Caco-2 (cell line): Measurements from ENCODE around the gene HELZ. TPM values are rescaled to one million over a fixed set of nuclear protein-coding genes. Genes with fewer than 3 reads are reported as not detected.
A peak's percentile ranks its signal among the peaks of the same experiment; 100 is the strongest.

Source experiments
- BruUV-seq: library from RNA; stranded (reverse); fragments of 400-500 nt; replicated peaks from 2 replicates; lab custom pipeline; 2021; lab: Mats Ljungman, UMichigan
- CTCF ChIA-PET: fragments of 300-600 bp; sonication (Branson Sonifier 250); formaldehyde crosslinking; loops from one replicate; lab custom pipeline; 2022; ENCODE audit warnings: antibody characterized with exemption; lab: Charles Lee
- POLR2A ChIA-PET: fragments of 300-600 bp; sonication (Branson Sonifier 250); formaldehyde crosslinking; loops from one replicate; lab custom pipeline; 2022; ENCODE audit warnings: antibody characterized with exemption; lab: Charles Lee
- DNase-seq, 2 experiments: peaks; one replicate each; pipeline versions ENCODE4 v3.0.0 to v3.0.0-alpha.2; 2020 to 2022
- H3K27me3 ChIP-seq: replicated peaks from 2 replicates; pipeline ENCODE4 v1.6.0; 2011; ENCODE audit warnings: low read length; ENCODE audit not compliant: control insufficient read depth, insufficient read depth
- H3K36me3 ChIP-seq: 2 replicates; pipeline ENCODE4 v1.5.1; 2011; ENCODE audit warnings: low read length; ENCODE audit not compliant: control insufficient read depth, insufficient read depth
- H3K4me1 ChIP-seq: fragments of 250-450 bp; sonication (Bioruptor Pico); 2 replicates; pipeline ENCODE4 v1.5.1; 2020; ENCODE audit warnings: mild to moderate bottlenecking
- H3K4me3 ChIP-seq: 2 replicates; pipeline ENCODE4 v1.5.1; 2011; ENCODE audit warnings: low read depth, mild to moderate bottlenecking, control low read depth, low read length
- H3K9me3 ChIP-seq: fragments of 250-450 bp; sonication (Bioruptor Pico); 2 replicates; pipeline ENCODE4 v1.5.1; 2020; ENCODE audit warnings: mild to moderate bottlenecking, moderate library complexity
- H3K27ac Mint-ChIP-seq: one replicate; pipeline ENCODE4 v1.8.0; 2022; ENCODE audit warnings: mixed read lengths; ENCODE audit not compliant: unreplicated experiment
- H3K27me3 Mint-ChIP-seq: one replicate; pipeline ENCODE4 v1.8.0; 2022; ENCODE audit warnings: mixed read lengths; ENCODE audit not compliant: insufficient read depth, unreplicated experiment
- H3K36me3 Mint-ChIP-seq: one replicate; pipeline ENCODE4 v1.8.0; 2022; ENCODE audit warnings: mild to moderate bottlenecking, mixed read lengths; ENCODE audit not compliant: insufficient read depth, unreplicated experiment
- H3K4me1 Mint-ChIP-seq: one replicate; pipeline ENCODE4 v1.8.0; 2022; ENCODE audit warnings: low read depth, mixed read lengths; ENCODE audit not compliant: unreplicated experiment
- H3K4me3 Mint-ChIP-seq: one replicate; pipeline ENCODE4 v1.8.0; 2022; ENCODE audit warnings: mild to moderate bottlenecking, moderate library complexity, mixed read lengths; ENCODE audit not compliant: unreplicated experiment
- H3K9me3 Mint-ChIP-seq: one replicate; pipeline ENCODE4 v1.8.0; 2022; ENCODE audit warnings: mixed read lengths; ENCODE audit not compliant: unreplicated experiment
- CTCF ChIP-seq, 2 experiments: fragments of 200-600 bp in 1 of 2; IDR thresholded peaks; 1 replicate in 1 of 2; 2 replicates in 1 of 2; pipeline versions ENCODE4 v1.5.1 to v1.8.0; 2011 to 2022; ENCODE audit warnings: antibody characterized with exemption in 1 of 2, control low read depth in 1 of 2, inconsistent platforms in 1 of 2, low read depth in 1 of 2, low read length in 1 of 2, mild to moderate bottlenecking in 1 of 2, moderate library complexity in 1 of 2; ENCODE audit not compliant: insufficient read depth in 1 of 2, severe bottlenecking in 1 of 2, unreplicated experiment in 1 of 2
- intact Hi-C: fragments of 100-400 bp; cut with micrococcal nuclease; formaldehyde crosslinking; loops from one replicate; pipeline ENCODE4 v1.10.0; 2022; ENCODE audit not compliant: unreplicated experiment
- total RNA-seq: library from RNA; stranded (reverse); gene quantifications from 2 replicates; pipeline ENCODE4 v1.2.3, GENCODE V29; 2022

The HELZ gene
- total RNA-seq, 1 experiment from 2014 or later, result 63.8 TPM

GRCh38 chr17:67055041-67055443 lies 190.0 kb downstream of the HELZ start:
- TF ChIP-seq CTCF (IDR thresholded peaks at IDR 0.05; ENCODE audit: insufficient read depth in 1 of 2, low read depth in 1 of 2, low read length in 1 of 2, severe bottlenecking in 1 of 2, unreplicated experiment in 1 of 2), result no peak
- ChIA-PET CTCF (no interaction called here), POLR2A (no interaction called here)
- Mint-ChIP-seq H3K27me3 (no peaks in the 10 kb centered on the region), H3K36me3 (no peaks in the 10 kb centered on the region), H3K4me3 (no peak overlapping the region), H3K9me3 (no peaks in the 10 kb centered on the region), H3K4me1 (no peaks in the 10 kb centered on the region), H3K27ac (no peak overlapping the region)
- Histone ChIP-seq H3K27me3 (no peaks in the 10 kb centered on the region), H3K4me3 (no peak overlapping the region), H3K36me3 (no peaks in the 10 kb centered on the region), H3K9me3 (peaks cover 5% of the 10 kb centered on the region; the same call in 1 of the 2 replicates), H3K4me1 (no peaks in the 10 kb centered on the region)
- DNase-seq, result peak in 1 of 2 experiments; percentile 26
- no TSS peak for BruUV-seq
- intact Hi-C loops, result no loop called here

GRCh38 chr17:67054608-67055007 lies 190.4 kb downstream of the HELZ start:
- Mint-ChIP-seq H3K9me3 (no peaks in the 10 kb centered on the region), H3K27me3 (no peaks in the 10 kb centered on the region), H3K4me3 (no peak overlapping the region), H3K36me3 (no peaks in the 10 kb centered on the region), H3K4me1 (no peaks in the 10 kb centered on the region), H3K27ac (no peak overlapping the region)
- intact Hi-C loops, result no loop called here
- TF ChIP-seq CTCF (IDR thresholded peaks at IDR 0.05; ENCODE audit: insufficient read depth in 1 of 2, low read depth in 1 of 2, low read length in 1 of 2, severe bottlenecking in 1 of 2, unreplicated experiment in 1 of 2), result no peak
- Histone ChIP-seq H3K9me3 (peaks cover 9% of the 10 kb centered on the region), H3K4me1 (no peaks in the 10 kb centered on the region), H3K27me3 (no peaks in the 10 kb centered on the region), H3K36me3 (no peaks in the 10 kb centered on the region), H3K4me3 (no peak overlapping the region)
- BruUV-seq, result no TSS peak
- no peak for DNase-seq
- ChIA-PET POLR2A (no interaction called here), CTCF (no interaction called here)

- Mint-ChIP-seq H3K36me3 (no peaks in the 10 kb centered on the region), H3K27ac (no peak overlapping the region), H3K9me3 (peaks cover 5% of the 10 kb centered on the region), H3K4me1 (no peaks in the 10 kb centered on the region), H3K4me3 (no peak overlapping the region), H3K27me3 (no peaks in the 10 kb centered on the region)
- POLR2A ChIA-PET, result no interaction called here
- no peak for TF ChIP-seq CTCF (IDR thresholded peaks at IDR 0.05; ENCODE audit: insufficient read depth in 1 of 2, low read depth in 1 of 2, low read length in 1 of 2, severe bottlenecking in 1 of 2, unreplicated experiment in 1 of 2)
- CTCF ChIA-PET, result no interaction called here
- no peaks in the 10 kb centered on the region for H3K27me3 ChIP-seq
- no peaks in the 10 kb centered on the region for H3K36me3 ChIP-seq
- peaks cover 13% of the 10 kb centered on the region for H3K9me3 ChIP-seq
- no peak overlapping the region for H3K4me3 ChIP-seq
- no peaks in the 10 kb centered on the region for H3K4me1 ChIP-seq
- BruUV-seq, result no TSS peak
- intact Hi-C loops, result no loop called here
- peak in 1 of 2 experiments; percentile 27 for DNase-seq
Observed at GRCh38 chr17:67054011-67054591, 190.9 kb downstream of the HELZ start.
